Adipocyte (in vitro differentiated cells): Measurements from ENCODE around the gene DKK3.
A peak's percentile ranks its signal among the peaks of the same experiment; 100 is the strongest.

ENCODE experiments used
- DNase-seq: peaks from one replicate; pipeline ENCODE4 v3.0.0-alpha.2; 2015; ENCODE audit warnings: low read depth
- H3K27me3 ChIP-seq: replicated peaks from 2 replicates; pipeline ENCODE4 v1.7.0; 2013; ENCODE audit warnings: mild to moderate bottlenecking, low read length, moderate library complexity; ENCODE audit not compliant: control insufficient read depth, insufficient read depth
- H3K36me3 ChIP-seq: 2 replicates; pipeline ENCODE4 v1.7.0; 2013; ENCODE audit warnings: low read length, mild to moderate bottlenecking, moderate library complexity; ENCODE audit not compliant: control insufficient read depth, insufficient read depth, severe bottlenecking
- H3K4me1 ChIP-seq: 2 replicates; pipeline ENCODE4 v1.7.0; 2013; ENCODE audit warnings: mild to moderate bottlenecking, low read length, moderate library complexity; ENCODE audit not compliant: control insufficient read depth, insufficient read depth
- H3K4me3 ChIP-seq: 2 replicates; pipeline ENCODE4 v1.7.0; 2013; ENCODE audit warnings: mild to moderate bottlenecking, low read length, moderate library complexity
- H3K9ac ChIP-seq: 2 replicates; pipeline ENCODE4 v1.7.0; 2013; ENCODE audit warnings: mild to moderate bottlenecking, low read length, moderate library complexity
- H3K9me3 ChIP-seq: 2 replicates; pipeline ENCODE4 v1.7.0; 2013; ENCODE audit warnings: mild to moderate bottlenecking, low read length, moderate library complexity; ENCODE audit not compliant: control insufficient read depth

The DKK3 gene

GRCh38 chr11:11985016-11985715, 23.3 kb downstream of the DKK3 start:
- DNase-seq: no peak
- no peak overlapping the region for H3K4me3 ChIP-seq
- no peaks in the 10 kb centered on the region for H3K9me3 ChIP-seq
- peak overlapping the region; percentile 32 for H3K9ac ChIP-seq
- H3K36me3 ChIP-seq: no peaks in the 10 kb centered on the region
- peaks cover 46% of the 10 kb centered on the region for H3K4me1 ChIP-seq
- no peaks in the 10 kb centered on the region for H3K27me3 ChIP-seq

GRCh38 chr11:11984563-11984962, 23.9 kb downstream of the DKK3 start:
- Histone ChIP-seq H3K4me1 (peaks cover 47% of the 10 kb centered on the region), H3K9me3 (no peaks in the 10 kb centered on the region), H3K9ac (peak overlapping the region; percentile 17), H3K36me3 (no peaks in the 10 kb centered on the region), H3K4me3 (no peak overlapping the region), H3K27me3 (no peaks in the 10 kb centered on the region)
- DNase-seq: no peak

- no peaks in the 10 kb centered on the region for H3K36me3 ChIP-seq
- H3K9ac ChIP-seq: no peak overlapping the region
- no peaks in the 10 kb centered on the region for H3K27me3 ChIP-seq
- no peak overlapping the region for H3K4me3 ChIP-seq
- H3K4me1 ChIP-seq: peaks cover 59% of the 10 kb centered on the region
- no peak for DNase-seq
- no peaks in the 10 kb centered on the region for H3K9me3 ChIP-seq
Observed at GRCh38 chr11:11983427-11983826, 25.0 kb downstream of the DKK3 start.

- H3K36me3 ChIP-seq: no peaks in the 10 kb centered on the region
- H3K9me3 ChIP-seq: no peaks in the 10 kb centered on the region
Observed at GRCh38 chr11:11982975-11983374, 25.5 kb downstream of the DKK3 start.

GRCh38 chr11:11982461-11982860, 26.0 kb downstream of the DKK3 start:
- H3K9ac ChIP-seq: no peak overlapping the region
- H3K4me3 ChIP-seq: no peak overlapping the region
- no peaks in the 10 kb centered on the region for H3K36me3 ChIP-seq

More at GRCh38 chr11:11982975-11983374, 25.5 kb downstream of the DKK3 start:
- Histone ChIP-seq H3K4me1 (peaks cover 60% of the 10 kb centered on the region), H3K4me3 (no peak overlapping the region), H3K27me3 (no peaks in the 10 kb centered on the region), H3K9ac (no peak overlapping the region)
- DNase-seq: peak; percentile 74

GRCh38 chr11:11981840-11982239, 26.6 kb downstream of the DKK3 start:
- DNase-seq: no peak
- no peak overlapping the region for H3K9ac ChIP-seq
- H3K9me3 ChIP-seq: no peaks in the 10 kb centered on the region
- H3K27me3 ChIP-seq: no peaks in the 10 kb centered on the region
- H3K36me3 ChIP-seq: no peaks in the 10 kb centered on the region
- H3K4me3 ChIP-seq: no peak overlapping the region
- peaks cover 66% of the 10 kb centered on the region for H3K4me1 ChIP-seq

More at GRCh38 chr11:11982461-11982860, 26.0 kb downstream of the DKK3 start:
- no peak for DNase-seq
- H3K27me3 ChIP-seq: no peaks in the 10 kb centered on the region
- peaks cover 60% of the 10 kb centered on the region for H3K4me1 ChIP-seq
- H3K9me3 ChIP-seq: no peaks in the 10 kb centered on the region

- Histone ChIP-seq H3K4me1 (peaks cover 71% of the 10 kb centered on the region), H3K9me3 (no peaks in the 10 kb centered on the region), H3K4me3 (no peak overlapping the region), H3K9ac (no peak overlapping the region), H3K27me3 (no peaks in the 10 kb centered on the region), H3K36me3 (no peaks in the 10 kb centered on the region)
- DNase-seq: no peak
Observed at GRCh38 chr11:11981364-11981763, 27.1 kb downstream of the DKK3 start.

GRCh38 chr11:11980841-11981308, 27.6 kb downstream of the DKK3 start:
- H3K4me3 ChIP-seq: no peak overlapping the region
- no peak overlapping the region for H3K9ac ChIP-seq
- no peaks in the 10 kb centered on the region for H3K9me3 ChIP-seq
- no peaks in the 10 kb centered on the region for H3K27me3 ChIP-seq
- no peak for DNase-seq
- H3K4me1 ChIP-seq: peaks cover 73% of the 10 kb centered on the region
- no peaks in the 10 kb centered on the region for H3K36me3 ChIP-seq

- peaks cover 70% of the 10 kb centered on the region for H3K4me1 ChIP-seq
- H3K9me3 ChIP-seq: no peaks in the 10 kb centered on the region
- no peaks in the 10 kb centered on the region for H3K27me3 ChIP-seq
- no peak for DNase-seq
- no peak overlapping the region for H3K4me3 ChIP-seq
- peak overlapping the region; percentile 49 for H3K9ac ChIP-seq
- no peaks in the 10 kb centered on the region for H3K36me3 ChIP-seq
Observed at GRCh38 chr11:11980200-11980599, 28.2 kb downstream of the DKK3 start.

GRCh38 chr11:11979488-11980117, 28.8 kb downstream of the DKK3 start:
- Histone ChIP-seq H3K36me3 (no peaks in the 10 kb centered on the region), H3K9ac (peak overlapping the region; percentile 49), H3K4me3 (no peak overlapping the region), H3K9me3 (no peaks in the 10 kb centered on the region), H3K27me3 (no peaks in the 10 kb centered on the region), H3K4me1 (peaks cover 67% of the 10 kb centered on the region)
- peak; percentile 94 for DNase-seq

GRCh38 chr11:11978792-11979487, 29.5 kb downstream of the DKK3 start:
- Histone ChIP-seq H3K36me3 (no peaks in the 10 kb centered on the region), H3K27me3 (no peaks in the 10 kb centered on the region), H3K9ac (peak overlapping the region; percentile 49), H3K4me1 (peaks cover 66% of the 10 kb centered on the region), H3K4me3 (no peak overlapping the region), H3K9me3 (no peaks in the 10 kb centered on the region)
- DNase-seq: peak; percentile 55
